Left ventricle myocardium inferior (tissue), 1 donor: ENCODE data around the gene PEX16. TPM values are rescaled to one million over a fixed set of nuclear protein-coding genes. Genes with fewer than 3 reads are reported as not detected.

Source experiments
- DNase-seq: peaks from one replicate; pipeline ENCODE4 v3.0.0-alpha.2; 2020
- H3K27ac ChIP-seq: fragments of 200-600 bp; replicated peaks from 2 replicates; pipeline ENCODE4 v1.8.0; 2021
- H3K27me3 ChIP-seq: fragments of 200-600 bp; 2 replicates; pipeline ENCODE4 v1.8.0; 2021; ENCODE audit warnings: low read depth
- H3K36me3 ChIP-seq: fragments of 200-600 bp; 2 replicates; pipeline ENCODE4 v1.8.0; 2021
- H3K4me1 ChIP-seq: fragments of 200-600 bp; 2 replicates; pipeline ENCODE4 v1.8.0; 2021
- H3K4me3 ChIP-seq: fragments of 200-600 bp; 2 replicates; pipeline ENCODE4 v1.8.0; 2021; ENCODE audit warnings: mild to moderate bottlenecking, moderate library complexity
- H3K9me3 ChIP-seq: fragments of 200-600 bp; replicated peaks from 2 replicates; pipeline ENCODE4 v1.8.0; 2021
- CTCF ChIP-seq: fragments of 200-600 bp; IDR thresholded peaks from 2 replicates; pipeline ENCODE4 v1.8.0; 2021; ENCODE audit warnings: antibody characterized with exemption, mild to moderate bottlenecking, borderline replicate concordance
- intact Hi-C: fragments of 100-400 bp; cut with micrococcal nuclease; formaldehyde crosslinking; loops from one replicate; pipeline ENCODE4 v1.11.0; 2022
- total RNA-seq: library from RNA; stranded (reverse); fragmentation: NEBNext Ultra II Directional; extraction: Animal tissue kit (Norgen Biotek cat#: 25700); gene quantifications from one replicate; pipeline ENCODE4 v1.2.1, GENCODE V29; 2021
- donor health status: DM: no; HTN: yes; CAD: no; lungs with severe emphysema.

The PEX16 gene
- total RNA-seq, 1 donor from 2014 or later = 10.9 TPM

DNA sequence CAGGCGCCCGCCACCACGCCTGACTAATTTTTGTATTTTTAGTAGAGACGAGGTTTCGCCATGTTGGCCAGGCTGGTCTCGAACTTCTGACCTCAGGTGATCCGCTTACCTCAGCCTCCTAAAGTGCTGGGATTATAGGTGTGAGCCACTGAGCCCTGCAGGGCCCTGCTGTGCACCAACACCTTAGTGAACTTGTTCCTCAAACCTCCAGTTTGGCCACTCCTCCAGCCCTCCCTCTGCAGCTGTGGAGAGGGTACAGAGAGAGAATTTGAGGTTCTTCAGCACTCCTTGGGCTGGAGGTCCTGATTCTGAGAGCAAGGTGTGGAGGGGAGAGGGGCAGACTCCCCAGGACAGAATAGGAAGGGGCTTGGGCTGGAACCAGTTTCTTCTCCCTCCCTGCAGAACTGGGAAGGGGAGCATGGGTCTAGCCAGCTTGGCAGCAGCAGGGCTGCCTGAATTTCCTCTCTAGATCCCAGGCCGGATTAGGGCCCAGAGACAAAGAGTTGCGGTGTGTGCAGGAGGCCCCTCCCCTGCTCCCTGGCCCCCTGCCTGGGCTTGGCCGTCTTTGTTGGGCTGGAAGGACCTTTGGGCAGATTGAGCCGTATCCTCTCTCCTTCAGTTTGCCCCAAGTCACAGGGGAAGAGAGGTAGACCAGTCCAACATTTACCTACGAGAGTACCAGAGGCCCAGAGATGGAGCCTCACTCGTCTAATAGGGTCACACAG, 2.3 kb upstream of the PEX16 start:
- peaks cover 38% of the 10 kb centered on the region for H3K27me3 ChIP-seq
- intact Hi-C loops = no loop called here
- peaks cover 57% of the 10 kb centered on the region for H3K4me1 ChIP-seq
- no peaks in the 10 kb centered on the region for H3K9me3 ChIP-seq
- TF ChIP-seq CTCF = no peak
- H3K4me3 ChIP-seq = no peak overlapping the region
- DNase-seq = peak; percentile 16
- H3K27ac ChIP-seq = peak overlapping the region; percentile 92
- peaks cover 13% of the 10 kb centered on the region for H3K36me3 ChIP-seq

DNA sequence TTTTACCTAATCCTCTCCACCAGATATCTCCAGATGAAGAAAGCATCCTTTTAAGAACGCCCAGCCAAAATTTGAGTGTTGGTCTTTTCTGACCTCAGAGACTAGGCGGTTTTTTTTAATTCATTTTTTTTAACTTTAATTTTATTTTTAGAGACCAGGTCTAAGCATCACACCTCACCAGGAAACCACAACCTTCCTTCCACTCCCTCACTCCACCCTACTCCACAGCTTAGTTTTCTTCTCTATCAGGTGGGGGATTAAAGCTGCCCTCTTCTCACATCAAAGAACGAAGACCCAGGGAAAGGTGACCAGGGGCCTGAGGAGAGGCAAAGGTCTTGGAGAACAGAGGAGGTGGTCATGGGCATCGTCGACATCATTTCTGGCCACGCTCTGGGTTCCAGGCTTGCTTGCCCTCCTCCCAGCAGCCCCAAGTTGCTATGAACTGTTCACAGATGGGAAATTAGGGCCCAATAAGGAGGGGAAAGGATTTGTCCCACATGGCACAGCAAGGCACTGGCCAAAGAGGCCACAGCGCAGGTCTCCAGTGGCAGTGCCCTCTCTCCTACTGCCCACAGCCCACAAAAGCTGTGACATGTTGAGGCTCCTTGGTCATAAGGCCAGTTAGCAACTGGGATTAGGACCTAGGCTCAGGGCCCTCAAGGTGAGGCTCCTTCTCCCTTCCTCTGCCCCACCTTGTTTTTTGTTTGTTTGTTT, 1.4 kb upstream of the PEX16 start:
- DNase-seq = no peak
- H3K36me3 ChIP-seq = peaks cover 22% of the 10 kb centered on the region
- TF ChIP-seq CTCF = no peak
- no peaks in the 10 kb centered on the region for H3K9me3 ChIP-seq
- intact Hi-C loops = no loop called here
- peak overlapping the region; percentile 80 for H3K4me3 ChIP-seq
- H3K27ac ChIP-seq = peak overlapping the region; percentile 92
- H3K4me1 ChIP-seq = peaks cover 57% of the 10 kb centered on the region
- peaks cover 29% of the 10 kb centered on the region for H3K27me3 ChIP-seq

DNA sequence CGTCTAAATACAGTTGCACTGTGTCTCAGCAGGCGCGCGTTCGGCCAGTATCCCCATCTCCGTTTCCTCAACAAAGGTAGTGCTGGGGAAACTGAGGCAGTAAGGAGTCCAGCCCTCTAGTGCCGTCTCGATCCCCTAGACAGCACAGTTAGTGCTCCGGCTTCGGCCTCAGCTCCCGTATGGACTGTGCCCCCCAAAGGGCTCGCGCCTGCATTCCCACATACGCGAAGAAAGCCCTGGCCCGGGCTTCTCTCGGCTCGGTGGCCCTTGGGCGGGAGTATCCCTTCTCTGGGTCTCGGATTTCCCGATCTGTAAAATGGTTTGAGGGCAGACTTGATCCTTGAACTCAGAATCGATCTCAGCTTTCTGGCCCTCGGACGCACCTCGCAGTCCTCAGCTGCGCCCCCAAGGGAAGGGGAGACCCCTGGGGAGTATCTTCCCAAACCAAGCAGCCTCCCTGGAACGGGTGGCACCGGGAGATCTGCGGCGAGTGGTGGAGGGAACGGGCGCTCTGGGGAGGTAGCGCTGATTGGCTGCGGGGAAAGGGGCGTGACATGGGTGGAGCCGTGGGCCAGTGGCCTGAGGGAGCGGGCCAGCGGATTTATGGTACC, 759 bp upstream of the PEX16 start:
- no peak for TF ChIP-seq CTCF
- peaks cover 25% of the 10 kb centered on the region for H3K27me3 ChIP-seq

GRCh38 chr11:45917286-45917622, 423 bp downstream of the PEX16 start:
- H3K4me1 ChIP-seq = peaks cover 45% of the 10 kb centered on the region
- H3K4me3 ChIP-seq = peak overlapping the region; percentile 80
- TF ChIP-seq CTCF = no peak
- H3K27ac ChIP-seq = peak overlapping the region; percentile 92
- no peaks in the 10 kb centered on the region for H3K9me3 ChIP-seq
- intact Hi-C loops = no loop called here
- DNase-seq = no peak
- H3K27me3 ChIP-seq = peaks cover 13% of the 10 kb centered on the region
- peaks cover 39% of the 10 kb centered on the region for H3K36me3 ChIP-seq

More for the DNA sequence above, 759 bp upstream of the PEX16 start:
- peaks cover 28% of the 10 kb centered on the region for H3K36me3 ChIP-seq
- H3K4me3 ChIP-seq = peak overlapping the region; percentile 80
- no peaks in the 10 kb centered on the region for H3K9me3 ChIP-seq
- peaks cover 57% of the 10 kb centered on the region for H3K4me1 ChIP-seq
- intact Hi-C loops = no loop called here
- peak; percentile 87 for DNase-seq
- peak overlapping the region; percentile 92 for H3K27ac ChIP-seq

DNA sequence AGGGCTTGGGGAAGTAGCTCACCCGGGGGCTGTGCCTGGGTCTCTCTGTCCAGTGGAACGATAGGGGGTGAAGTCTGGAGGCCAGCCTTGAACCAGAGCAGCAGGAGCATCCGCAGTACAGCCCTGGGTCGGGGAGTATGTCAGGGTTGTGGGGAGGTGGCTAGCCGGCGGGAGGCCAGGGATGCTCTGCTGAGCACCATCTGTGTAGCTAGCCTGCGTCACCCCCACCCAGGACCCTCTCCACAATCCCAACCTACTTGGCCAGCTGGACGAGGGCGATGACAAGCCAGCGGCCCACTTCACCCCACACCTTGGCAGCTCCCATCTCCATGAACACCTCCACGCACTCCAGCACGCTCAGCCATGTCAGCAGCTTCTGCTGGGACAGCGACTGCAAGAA, 2.2 kb downstream of the PEX16 start:
- no peak overlapping the region for H3K27ac ChIP-seq
- no peak for TF ChIP-seq CTCF
- H3K27me3 ChIP-seq = no peaks in the 10 kb centered on the region
- peaks cover 40% of the 10 kb centered on the region for H3K4me1 ChIP-seq
- peaks cover 57% of the 10 kb centered on the region for H3K36me3 ChIP-seq
- H3K9me3 ChIP-seq = no peaks in the 10 kb centered on the region
- no peak for DNase-seq
- no peak overlapping the region for H3K4me3 ChIP-seq
- intact Hi-C loops = no loop called here
